Activated CD8-positive, alpha-beta memory T cell treated with anti-CD3 and anti-CD28 coated beads for 36 hours (primary cell): ENCODE data around the gene STRADB. TPM values are rescaled to one million over a fixed set of nuclear protein-coding genes. Genes with fewer than 3 reads are reported as not detected.

Experiments used
- CTCF ChIA-PET: fragments of 350-600 bp; sonication (Branson Sonifier 250); formaldehyde crosslinking; loops from one replicate; lab custom pipeline; 2021; ENCODE audit warnings: antibody characterized with exemption; lab: Charles Lee
- POLR2A ChIA-PET: fragments of 350-600 bp; sonication (Branson Sonifier 250); formaldehyde crosslinking; loops from one replicate; lab custom pipeline; 2021; ENCODE audit warnings: antibody characterized with exemption; lab: Charles Lee
- total RNA-seq, 2 experiments: library from RNA; stranded (reverse); gene quantifications; one replicate each; pipeline ENCODE4 v1.2.3, GENCODE V29; 2021

The STRADB gene
- 10 to 100 TPM; 23.0 to 25.8 TPM for total RNA-seq

DNA sequence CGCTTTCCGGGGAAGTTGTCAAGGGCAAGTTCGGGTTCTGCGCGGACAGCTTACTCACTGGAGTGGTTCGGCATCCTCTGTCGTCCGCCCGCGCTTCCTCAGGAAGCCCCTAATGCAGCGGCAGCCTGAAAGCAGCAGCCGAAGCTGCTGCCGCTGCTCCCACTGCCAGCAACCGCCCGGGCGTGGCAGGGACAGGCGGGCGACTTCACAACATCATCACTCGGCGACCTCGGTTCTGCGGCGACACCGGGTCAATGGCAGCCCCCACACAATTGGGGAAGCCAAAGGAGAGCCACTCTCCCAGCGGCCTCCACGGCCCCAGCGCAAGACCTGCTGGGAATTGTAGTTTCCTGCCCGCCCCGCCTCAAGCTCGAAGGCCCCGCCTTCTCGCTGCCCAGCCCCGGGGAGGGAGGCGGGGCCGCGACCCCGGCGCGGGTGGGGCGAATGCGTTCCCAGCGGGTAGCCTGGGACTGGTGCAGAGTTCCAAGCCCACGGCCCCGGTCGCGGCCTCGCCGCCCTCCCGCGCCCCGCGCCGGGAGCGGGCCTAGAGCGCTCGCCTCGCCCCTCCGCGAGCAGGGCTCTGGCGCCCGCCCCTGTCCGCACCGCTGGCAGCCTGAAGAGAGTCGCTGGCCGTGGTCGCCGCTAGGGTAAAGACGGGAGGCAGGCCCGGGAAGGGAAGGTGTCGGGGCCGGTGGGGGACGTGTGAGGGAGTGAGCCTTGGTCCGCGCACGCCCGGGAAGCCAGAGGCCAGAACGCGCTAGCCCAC is at the start of gene STRADB, which contains the start of gene TRAK2:
Gene STRADB, plus strand, starts transcription at position 449 of the 766 bp plus-strand sequence. CDS start 3,101 bp downstream, outside the sequence.
Gene TRAK2, minus strand, starts transcription at position 167 of the 766 bp plus-strand sequence. CDS start 30,951 bp downstream, outside the sequence.
- ChIA-PET POLR2A (interaction anchor here (0.6 to 1.3 kb wide), 10 partner anchors 13 to 329 kb away, joined by 3 to 6 read pairs (median 4); partner anchors contain the start of gene ALS2), CTCF (interaction anchor here (0.6 to 1.8 kb wide), 6 partner anchors 10 to 1539 kb away, joined by 3 to 4 read pairs (median 3); no protein-coding TSS in a partner anchor)

- CTCF ChIA-PET, result no interaction called here
- POLR2A ChIA-PET, result no interaction called here
Observed at GRCh38 chr2:201401815-201402214, 49.7 kb upstream of the STRADB start.

- CTCF ChIA-PET, result no interaction called here
- POLR2A ChIA-PET, result no interaction called here
Observed at GRCh38 chr2:201402651-201403562, 48.6 kb upstream of the STRADB start.

DNA sequence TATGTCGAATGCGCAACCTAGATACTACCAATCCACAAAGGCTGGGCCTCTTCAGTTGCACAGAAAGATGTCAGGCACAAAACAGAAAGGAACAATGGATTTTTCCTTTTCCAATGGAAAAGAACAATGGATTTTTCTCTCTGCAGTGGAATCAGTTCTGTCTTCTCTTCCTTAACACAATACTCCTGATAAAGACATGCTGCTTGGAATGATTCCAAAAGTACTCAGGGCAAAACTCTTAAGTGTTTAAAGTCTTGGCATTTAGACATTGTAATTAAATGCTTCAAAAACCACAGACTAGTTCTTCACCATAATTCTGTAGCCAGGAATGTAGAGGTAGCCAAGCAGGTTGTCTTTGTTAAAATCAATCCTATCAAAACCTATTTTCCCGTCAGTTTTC is 47.7 kb upstream of the STRADB start:
- CTCF ChIA-PET, result no interaction called here
- POLR2A ChIA-PET, result no interaction called here

- CTCF ChIA-PET, result interaction anchor here (1.8 kb wide), 1 partner anchor 11 kb away, joined by 4 read pairs; no protein-coding TSS in a partner anchor
- POLR2A ChIA-PET, result interaction anchor here (0.6 kb wide), 1 partner anchor 29 kb away, joined by 3 read pairs; no protein-coding TSS in a partner anchor
Observed at GRCh38 chr2:201404699-201405280, 46.8 kb upstream of the STRADB start.

DNA sequence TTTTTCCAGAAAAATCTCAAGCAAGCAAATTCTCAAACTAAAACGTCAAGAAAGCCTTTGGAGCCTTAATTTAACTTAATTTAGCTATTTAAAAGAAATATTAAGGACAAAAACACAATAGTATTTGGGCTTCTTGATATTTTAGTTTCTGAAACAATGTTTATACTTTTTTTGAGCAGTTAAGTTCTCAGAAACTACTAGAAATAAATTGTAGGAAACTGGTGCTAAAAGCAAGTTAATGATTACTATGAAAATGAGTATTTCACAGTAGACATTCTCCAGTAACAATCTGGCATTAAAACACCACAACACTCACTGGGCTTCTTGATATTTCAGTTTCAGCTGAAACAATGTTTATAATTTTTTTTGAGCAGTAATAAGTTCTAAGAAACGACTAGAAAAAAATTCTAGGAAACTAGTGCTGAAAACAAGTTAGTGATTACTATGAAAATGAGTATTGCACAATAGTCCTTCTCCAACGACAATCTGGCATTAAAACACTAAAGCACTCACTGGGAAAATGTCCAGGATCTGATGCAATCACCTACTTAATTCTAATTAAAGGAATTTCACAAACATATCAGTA is 45.4 kb upstream of the STRADB start:
- ChIA-PET CTCF (interaction anchor here (1.8 kb wide), 1 partner anchor 13 kb away, joined by 4 read pairs; no protein-coding TSS in a partner anchor), POLR2A (no interaction called here)

GRCh38 chr2:201407265-201407664 is 44.3 kb upstream of the STRADB start:
- ChIA-PET POLR2A (no interaction called here), CTCF (no interaction called here)

DNA sequence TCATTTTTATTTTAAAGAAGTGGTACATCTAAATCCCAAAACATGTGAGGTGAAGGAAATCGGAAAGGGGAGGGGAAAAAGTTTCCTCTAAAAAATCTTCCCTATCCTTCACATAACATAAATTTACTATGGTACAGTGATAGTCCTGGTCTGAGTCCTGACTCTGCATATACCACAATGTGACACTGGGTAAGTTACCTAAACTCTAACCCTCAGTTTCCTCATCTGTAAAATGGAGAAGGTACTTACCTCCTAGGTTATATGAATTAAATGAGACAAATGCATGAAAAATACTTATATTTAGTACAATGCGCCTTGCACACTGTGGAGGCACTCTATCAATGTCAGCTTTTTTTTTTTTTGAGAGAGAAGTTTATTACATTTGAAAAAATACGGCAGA is 42.6 kb upstream of the STRADB start:
- CTCF ChIA-PET, result no interaction called here
- POLR2A ChIA-PET, result interaction anchor here (0.5 to 0.6 kb wide), 2 partner anchors 124 to 1482 kb away, joined by 3 read pairs; no protein-coding TSS in a partner anchor

GRCh38 chr2:201411421-201411820 is 40.1 kb upstream of the STRADB start:
- POLR2A ChIA-PET, result no interaction called here

DNA sequence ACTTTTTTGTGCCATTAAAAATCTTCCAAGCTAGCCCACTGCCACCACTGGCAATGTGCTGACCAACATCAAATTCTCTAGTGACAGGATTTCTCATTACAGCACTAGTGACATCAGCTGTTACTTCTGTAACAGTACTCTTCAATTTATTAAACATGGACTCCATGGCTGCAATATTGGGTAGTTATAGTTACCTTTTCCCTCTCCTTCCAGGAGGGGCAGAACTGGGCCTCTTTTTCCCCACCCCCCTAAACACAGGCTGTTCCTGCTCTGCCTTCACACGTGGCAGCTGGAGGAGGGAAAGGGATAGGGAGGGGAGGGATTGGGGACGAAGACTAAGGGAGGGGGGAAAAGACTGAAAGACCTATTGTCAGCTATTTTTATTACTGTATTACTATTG is 38.4 kb upstream of the STRADB start:
- ChIA-PET CTCF (no interaction called here), POLR2A (interaction anchor here (1.7 kb wide), 1 partner anchor 38 kb away, joined by 5 read pairs; the partner anchor contains the start of genes STRADB and TRAK2)

More at GRCh38 chr2:201411421-201411820, 40.1 kb upstream of the STRADB start:
- CTCF ChIA-PET, result no interaction called here

DNA sequence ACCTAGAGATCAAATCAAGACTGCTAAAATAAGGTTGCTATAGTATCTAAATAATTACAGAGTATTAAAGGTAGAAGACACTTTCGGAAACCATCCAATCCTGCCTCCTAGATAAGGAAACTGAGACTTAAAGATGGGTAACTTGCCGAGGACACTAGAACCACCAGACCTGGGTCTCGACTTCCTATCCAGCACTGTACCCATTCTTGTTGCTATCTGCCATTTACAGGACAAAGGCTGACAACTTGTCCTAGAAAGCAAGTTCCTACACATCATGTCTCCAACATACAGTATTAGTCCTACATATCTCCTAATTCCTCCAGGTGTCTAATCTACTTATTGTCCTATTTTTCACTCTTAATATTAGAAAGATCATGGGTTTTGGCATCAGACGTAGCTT is 38.0 kb upstream of the STRADB start:
- POLR2A ChIA-PET, result interaction anchor here (1.7 kb wide), 1 partner anchor 38 kb away, joined by 5 read pairs; the partner anchor contains the start of genes STRADB and TRAK2
- CTCF ChIA-PET, result interaction anchor here (0.6 kb wide), 1 partner anchor 1616 kb away, joined by 3 read pairs; no protein-coding TSS in a partner anchor

DNA sequence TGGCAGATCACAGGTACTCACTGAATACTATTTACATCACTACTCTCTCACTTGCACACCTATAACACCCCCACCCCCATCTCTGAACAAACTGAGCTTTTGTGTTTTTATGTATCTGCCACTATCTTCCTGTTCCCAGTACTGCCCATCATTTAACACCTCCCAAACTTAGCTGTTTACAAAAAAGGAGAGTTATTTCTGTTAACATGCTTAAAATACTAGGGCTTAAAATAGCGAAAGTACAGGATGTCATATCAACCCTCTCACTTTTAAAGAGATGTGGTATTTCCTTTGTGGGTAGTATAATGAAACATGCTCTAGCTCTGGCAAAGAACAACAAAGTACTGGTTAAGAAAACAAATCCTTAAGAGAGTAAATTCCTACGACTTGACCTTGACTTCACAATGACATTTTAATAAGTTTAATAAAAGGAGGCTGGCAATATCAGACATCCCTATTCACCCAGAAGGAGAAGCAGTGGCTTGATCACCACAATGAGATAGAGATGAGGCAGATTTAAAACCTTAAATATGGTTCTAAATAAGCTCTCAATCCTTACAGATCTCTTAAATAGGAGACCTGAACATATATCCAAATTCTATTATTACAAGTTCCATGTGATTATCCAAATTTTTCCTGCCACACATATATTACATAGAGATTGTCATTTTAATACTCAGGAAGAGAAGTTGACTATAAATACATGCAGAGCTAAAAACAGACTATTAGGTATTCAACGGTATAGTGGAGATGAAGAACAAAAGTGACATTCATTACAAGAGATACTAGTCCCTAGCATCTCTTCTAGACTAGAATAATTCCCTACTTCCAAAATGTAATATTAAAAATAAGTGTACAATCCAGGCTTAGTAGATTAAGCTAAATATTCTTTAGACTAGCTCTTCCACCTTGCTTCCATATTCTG is 37.2 kb upstream of the STRADB start:
- ChIA-PET CTCF (interaction anchor here (0.6 kb wide), 2 partner anchors 509 to 1615 kb away, joined by 3 read pairs; no protein-coding TSS in a partner anchor), POLR2A (interaction anchor here (1.7 kb wide), 1 partner anchor 37 kb away, joined by 5 read pairs; the partner anchor contains the start of genes STRADB and TRAK2)

GRCh38 chr2:201415149-201415548 is 36.4 kb upstream of the STRADB start:
- ChIA-PET CTCF (no interaction called here), POLR2A (no interaction called here)

DNA sequence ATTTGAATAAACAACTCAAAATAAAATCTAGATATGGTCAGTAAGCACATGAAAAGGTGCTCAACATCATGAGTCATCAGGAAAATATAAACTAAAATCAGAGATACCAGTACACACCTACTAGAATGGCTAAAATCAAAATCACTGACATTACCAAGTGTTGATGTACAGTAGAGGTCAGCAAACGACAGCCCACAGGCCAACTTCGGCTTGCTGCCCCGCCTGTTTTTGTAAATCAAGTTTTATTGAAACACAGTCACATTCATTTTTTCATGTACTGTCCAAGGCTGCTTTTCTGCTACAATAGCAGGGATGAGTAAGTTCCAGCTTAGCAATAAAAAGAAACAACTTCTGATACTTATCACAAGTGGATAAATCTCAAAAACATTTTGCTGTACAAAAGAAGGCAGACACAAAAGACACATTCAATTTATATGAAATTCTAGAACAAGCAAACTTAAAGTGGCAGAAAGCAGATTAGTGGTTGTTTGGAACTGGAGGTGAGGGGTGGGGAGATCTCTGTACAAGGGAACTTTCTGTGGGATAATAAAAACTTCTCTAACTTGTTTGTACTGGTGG is 32.4 kb upstream of the STRADB start:
- CTCF ChIA-PET, result interaction anchor here (0.6 kb wide), 1 partner anchor 16 kb away, joined by 3 read pairs; no protein-coding TSS in a partner anchor
- POLR2A ChIA-PET, result no interaction called here

DNA sequence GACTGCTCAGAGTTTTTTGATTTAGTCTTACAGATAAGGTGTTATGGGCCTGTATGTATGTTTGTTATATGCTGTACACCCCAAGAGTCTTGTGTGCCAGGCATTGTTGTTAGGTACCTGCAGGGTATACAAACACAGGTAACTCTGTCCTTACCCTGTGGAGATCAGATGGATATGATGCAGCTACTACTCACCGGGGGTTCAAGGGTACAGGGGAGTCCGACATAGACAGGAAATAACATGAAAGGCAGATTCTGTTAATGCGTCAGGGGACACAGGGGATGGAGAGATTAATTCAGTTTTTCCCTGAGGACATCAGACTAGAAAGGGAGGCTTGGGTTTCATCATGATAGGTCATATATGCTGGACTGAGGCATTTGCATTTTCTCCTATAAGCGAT is 31.6 kb upstream of the STRADB start:
- POLR2A ChIA-PET, result no interaction called here

GRCh38 chr2:201420442-201421113 is 31.0 kb upstream of the STRADB start:
- ChIA-PET CTCF (no interaction called here), POLR2A (no interaction called here)

More for the DNA sequence above, 31.6 kb upstream of the STRADB start:
- CTCF ChIA-PET, result no interaction called here
